Measurements from ENCODE around the gene ZFHX3.

GRCh38 chr16:72913551-72913950 is 134.4 kb downstream of the ZFHX3 start:
- TF ChIP-seq SP1 (IDR thresholded peaks at IDR 0.05) (no peak), FOXM1 (IDR thresholded peaks at IDR 0.05; ENCODE audit: borderline replicate concordance) (no peak), ELF4 (IDR thresholded peaks at IDR 0.05) (no peak), SUZ12 (IDR thresholded peaks at IDR 0.05) (no peak), FOXA1 (IDR thresholded peaks at IDR 0.05) (no peak), HDGF (IDR thresholded peaks at IDR 0.05; ENCODE audit: borderline replicate concordance) (no peak), ZNF384 (IDR thresholded peaks at IDR 0.05) (no peak), TARDBP (IDR thresholded peaks at IDR 0.05) (no peak), L3MBTL2 (conservative IDR thresholded peaks at IDR 0.05) (no peak), FOXK2 (IDR thresholded peaks at IDR 0.05) (no peak), ARNT (IDR thresholded peaks at IDR 0.05) (no peak), NFRKB (IDR thresholded peaks at IDR 0.05) (no peak), BHLHE40 (IDR thresholded peaks at IDR 0.05; ENCODE audit: borderline replicate concordance) (no peak)
